Psoas muscle (tissue), 8 donors: ENCODE results near the gene PARD6B. TPM values are rescaled to one million over a fixed set of nuclear protein-coding genes. Genes with fewer than 3 reads are reported as not detected.

ENCODE experiments used
- ATAC-seq, 4 donors: fragments of 200-7000 bp; cut with Tn5 transposase; one replicate each; pipeline ENCODE4 v1.9.1; 2020; ENCODE audit warnings: moderate library complexity in 3 of 4, mild to moderate bottlenecking in 2 of 4
- DNase-seq, 2 donors: peaks; one replicate each; pipeline ENCODE4 v3.0.0-alpha.2; 2020
- H3K27ac ChIP-seq: fragments of 200-600 bp; one replicate; pipeline ENCODE4 v1.8.0; 2022
- H3K27me3 ChIP-seq, 3 donors: fragments of 200-600 bp in 1 of 3; one replicate each; pipeline versions ENCODE4 v1.6.1 to v1.8.0; 2013 to 2022; ENCODE audit warnings: low read length in 2 of 3, mild to moderate bottlenecking in 2 of 3, moderate library complexity in 1 of 3; ENCODE audit not compliant: insufficient read depth in 3 of 3
- H3K36me3 ChIP-seq, 2 donors: fragments of 200-600 bp in 1 of 2; one replicate each; pipeline versions ENCODE4 v1.6.1 to v1.8.0; 2013 to 2022; ENCODE audit warnings: low read depth in 1 of 2, mild to moderate bottlenecking in 1 of 2, moderate library complexity in 1 of 2; ENCODE audit not compliant: insufficient read depth in 1 of 2
- H3K4me1 ChIP-seq: fragments of 200-600 bp; one replicate; pipeline ENCODE4 v1.8.0; 2022
- H3K4me3 ChIP-seq: fragments of 200-600 bp; one replicate; pipeline ENCODE4 v1.8.0; 2022; ENCODE audit warnings: mild to moderate bottlenecking
- H3K9me3 ChIP-seq: fragments of 200-600 bp; one replicate; pipeline ENCODE4 v1.8.0; 2022
- WGBS, 3 donors: extraction: QIAGEN DNeasy Blood & Tissue Kit; methylation state at CpG; one replicate each; pipeline versions ENCODE4 v1.1.6 to v1.1.7; 2013; 5-methylcytosine and 5-hydroxymethylcytosine counted together
- intact Hi-C, 2 donors: fragments of 100-400 bp; cut with DNase I; formaldehyde crosslinking; loops; one replicate each; pipeline versions ENCODE4 v1.11.0 to v1.14.2; 2022
- polyA plus RNA-seq, 3 donors: library from polyadenylated mRNA; stranded (reverse); fragments of 200-250 nt; gene quantifications; one replicate each; pipeline ENCODE4 v1.2.3, GENCODE V29; 2013
- total RNA-seq, 4 donors: library from RNA; stranded (reverse); fragmentation: NEBNext Ultra II Directional in 2 of 4; extraction: Animal tissue kit (Norgen Biotek cat#: 25700) in 2 of 4; gene quantifications; one replicate each; pipeline versions ENCODE4 v1.2.1 to v1.2.4, GENCODE V29; 2021 to 2023
- TF ChIP-seq, protein P1 (sequence below): fragments of 200-600 bp; IDR thresholded peaks from one replicate; pipeline ENCODE4 v1.8.0; 2022; ENCODE audit warnings: antibody characterized with exemption
- donor health status: healthy with polysubstance abuse.
- donor health status: DM: no; HTN: no; CAD: no; lungs with moderate emphysema.
- donor health status: Bipolar disorder and iron deficiency.
- donor health status: healthy.
- donor health status: DM: yes; HTN: yes; CAD: no.
- donor health status: DM: no; HTN: no; CAD: no.
- donor health status: DM: no; HTN: no; CAD: no.
- donor health status: DM: yes; HTN: yes; CAD: no.

Gene PARD6B
- total and polyA plus RNA-seq, 7 donors = 0.27 to 5.0 (median 0.97) TPM

GRCh38 chr20:50686821-50687220, 44.6 kb upstream of the PARD6B start:
- peaks cover 0 to 12% (median 0%) of the 10 kb centered on the region in 3 donors for H3K27me3 ChIP-seq
- TF ChIP-seq, protein P1, sequence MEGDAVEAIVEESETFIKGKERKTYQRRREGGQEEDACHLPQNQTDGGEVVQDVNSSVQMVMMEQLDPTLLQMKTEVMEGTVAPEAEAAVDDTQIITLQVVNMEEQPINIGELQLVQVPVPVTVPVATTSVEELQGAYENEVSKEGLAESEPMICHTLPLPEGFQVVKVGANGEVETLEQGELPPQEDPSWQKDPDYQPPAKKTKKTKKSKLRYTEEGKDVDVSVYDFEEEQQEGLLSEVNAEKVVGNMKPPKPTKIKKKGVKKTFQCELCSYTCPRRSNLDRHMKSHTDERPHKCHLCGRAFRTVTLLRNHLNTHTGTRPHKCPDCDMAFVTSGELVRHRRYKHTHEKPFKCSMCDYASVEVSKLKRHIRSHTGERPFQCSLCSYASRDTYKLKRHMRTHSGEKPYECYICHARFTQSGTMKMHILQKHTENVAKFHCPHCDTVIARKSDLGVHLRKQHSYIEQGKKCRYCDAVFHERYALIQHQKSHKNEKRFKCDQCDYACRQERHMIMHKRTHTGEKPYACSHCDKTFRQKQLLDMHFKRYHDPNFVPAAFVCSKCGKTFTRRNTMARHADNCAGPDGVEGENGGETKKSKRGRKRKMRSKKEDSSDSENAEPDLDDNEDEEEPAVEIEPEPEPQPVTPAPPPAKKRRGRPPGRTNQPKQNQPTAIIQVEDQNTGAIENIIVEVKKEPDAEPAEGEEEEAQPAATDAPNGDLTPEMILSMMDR = no peak
- 38 to 54% (median 39%) methylated on average over 10 of the region's 10 CpGs for WGBS, 3 donors
- DNase-seq = no peak
- H3K36me3 ChIP-seq = no peaks in the 10 kb centered on the region
- intact Hi-C loops = no loop called here
- H3K4me3 ChIP-seq = peak overlapping the region; percentile 2
- H3K4me1 ChIP-seq = no peaks in the 10 kb centered on the region
- H3K27ac ChIP-seq = peak overlapping the region; percentile 30
- no peaks in the 10 kb centered on the region for H3K9me3 ChIP-seq
- ATAC-seq = peak; percentile 13 to 69 (median 42)

DNA sequence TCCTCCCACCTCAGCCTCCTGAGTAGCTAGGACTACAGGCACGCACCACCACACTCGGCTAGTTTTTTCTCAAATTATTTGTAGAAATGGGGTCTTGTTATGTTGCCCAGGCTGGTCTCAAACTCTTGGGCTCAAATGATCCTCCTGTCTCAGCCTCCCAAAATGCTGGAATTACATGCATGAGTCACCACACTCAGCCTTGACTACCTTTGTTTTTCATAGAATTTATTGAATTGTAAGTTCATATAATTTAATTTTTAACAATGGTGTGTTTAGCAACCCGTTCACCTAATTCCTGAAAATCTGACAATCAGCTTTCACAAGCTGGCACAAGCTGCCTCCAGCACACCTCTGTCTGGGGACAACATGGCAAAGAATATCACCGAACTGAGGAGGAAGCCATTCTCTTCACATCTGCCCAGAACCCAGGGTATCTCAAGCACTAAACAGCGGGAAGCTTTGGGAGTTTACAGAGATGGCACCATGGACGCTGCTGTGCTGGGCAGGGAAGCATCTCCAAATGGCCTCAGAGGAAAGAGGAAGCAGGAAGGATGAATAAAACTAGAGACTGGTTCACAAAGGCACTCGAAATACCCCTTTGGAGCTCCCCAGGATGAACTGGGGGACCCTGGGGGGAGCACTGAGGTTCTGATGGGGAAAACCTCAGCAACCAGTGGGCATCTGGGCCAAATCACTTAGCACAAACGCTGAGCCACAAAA, 43.0 kb upstream of the PARD6B start:
- no peak overlapping the region for H3K4me3 ChIP-seq
- 84 to 90% (median 89%) methylated on average over 8 of the region's 8 CpGs for WGBS, 3 donors
- no peaks in the 10 kb centered on the region for H3K36me3 ChIP-seq
- intact Hi-C loops = no loop called here
- no peak for ATAC-seq
- H3K9me3 ChIP-seq = no peaks in the 10 kb centered on the region
- H3K4me1 ChIP-seq = no peaks in the 10 kb centered on the region
- DNase-seq = no peak
- H3K27ac ChIP-seq = no peak overlapping the region
- TF ChIP-seq, protein P1 = no peak
- peaks cover 0 to 21% (median 0%) of the 10 kb centered on the region in 3 donors for H3K27me3 ChIP-seq

DNA sequence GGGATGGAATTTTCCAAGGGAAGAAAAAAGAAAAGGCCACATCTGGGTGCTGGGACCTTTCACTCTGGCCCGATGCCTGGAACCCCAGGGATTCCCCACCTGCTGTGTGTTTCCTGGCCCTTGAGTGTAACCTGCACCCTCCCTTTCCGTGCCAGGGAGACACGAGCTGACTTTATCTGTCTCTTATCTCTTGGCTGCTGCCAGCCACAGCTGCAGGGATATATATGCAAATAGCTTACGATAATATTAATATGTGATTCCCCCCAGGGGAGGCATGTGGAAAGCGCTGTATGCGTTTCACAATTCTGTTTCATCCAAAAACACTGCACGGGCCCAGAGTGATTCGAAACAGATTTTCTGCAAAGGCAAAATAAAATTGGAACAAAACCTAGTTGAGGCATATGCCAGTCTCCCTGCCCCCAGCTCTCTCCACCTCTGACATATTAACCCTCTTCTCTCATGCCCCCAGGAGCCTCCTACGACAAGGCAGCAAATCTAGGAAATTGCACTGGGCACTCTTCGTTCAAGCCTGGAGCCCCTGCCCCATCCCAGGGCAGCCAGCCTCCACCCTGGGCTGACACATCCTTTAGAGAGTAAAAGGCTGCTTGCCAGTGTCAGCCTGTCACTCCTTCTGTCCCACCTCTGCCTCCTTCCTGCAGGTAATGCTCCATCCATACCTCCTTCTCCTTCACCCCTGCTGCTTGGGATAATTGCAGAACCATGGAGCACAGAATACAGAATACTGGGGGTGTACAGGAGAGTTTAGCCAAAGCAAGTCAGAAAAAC, 41.3 kb upstream of the PARD6B start:
- Histone ChIP-seq H3K4me1 (no peaks in the 10 kb centered on the region), H3K9me3 (no peaks in the 10 kb centered on the region), H3K36me3 (no peaks in the 10 kb centered on the region), H3K4me3 (peak overlapping the region; percentile 63), H3K27ac (peak overlapping the region; percentile 5), H3K27me3 (peaks cover 0 to 21% (median 0%) of the 10 kb centered on the region in 3 donors)
- TF ChIP-seq, protein P1 = no peak
- DNase-seq (peak; percentile 25 to 56), ATAC-seq (peak in 1 of 4 donors; percentile 37)
- WGBS, 3 donors = 49 to 56% (median 50%) methylated on average over 10 of the region's 10 CpGs
- intact Hi-C loops = no loop called here

- WGBS, 3 donors = 18 to 29% (median 23%) methylated on average over 42 of the region's 42 CpGs
- TF ChIP-seq, protein P1 = no peak
- H3K4me3 ChIP-seq = peak within 1 kb of the TSS; percentile 63
- peak within 1 kb of the TSS; percentile 16 for H3K27ac ChIP-seq
- peaks cover 0 to 21% (median 0%) of the 10 kb centered on the region in 3 donors for H3K27me3 ChIP-seq
- intact Hi-C loops = no loop called here
- ATAC-seq (peak; percentile 34 to 63 (median 47)), DNase-seq (peak; percentile 37 to 69)
- no peaks in the 10 kb centered on the region for H3K36me3 ChIP-seq
- no peaks in the 10 kb centered on the region for H3K9me3 ChIP-seq
- H3K4me1 ChIP-seq = no peaks in the 10 kb centered on the region
These were observed 40.5 kb upstream of the PARD6B start, which contains the start of gene RIPOR3 for GRCh38 chr20:50690650-50691572. RIPOR3 (minus strand) TSS chr20:50691542; CDS start chr20:50691128, 414 bp downstream.
